ENCODE results near the gene KLK8. TPM values are rescaled to one million over a fixed set of nuclear protein-coding genes. Genes with fewer than 3 reads are reported as not detected.

Gene KLK8
- total and polyA plus RNA-seq, 2 of the 13 experiments (the other 11 are each of a cell fraction or from before 2014, with no cell fraction given), result not detected

GRCh38 chr19:51025401-51025800, 24.0 kb upstream of the KLK8 start:
- no TSS peak for BruUV-seq (replicated peaks)
- no peaks in the 10 kb centered on the region for H4K20me1 ChIP-seq (ENCODE audit: insufficient read depth, low read length)
- ChIA-PET POLR2A (no interaction called here), CTCF (ENCODE audit: low intra/inter-chr PET ratio, low total read pairs) (no interaction called here)
- no peaks in the 10 kb centered on the region for H3K4me1 ChIP-seq (ENCODE audit: insufficient read depth, low read length)
- no peak overlapping the region for H2AFZ ChIP-seq (ENCODE audit: low read length)
- TF ChIP-seq ZSCAN30 (CRISPR knock-in tag; IDR thresholded peaks at IDR 0.05), result no peak
- TF ChIP-seq MEIS1 (CRISPR knock-in tag; IDR thresholded peaks at IDR 0.05; ENCODE audit: borderline replicate concordance), result no peak
- no peak for TF ChIP-seq ARID5B (CRISPR knock-in tag; IDR thresholded peaks at IDR 0.05)
- no peak for TF ChIP-seq PAWR (CRISPR knock-in tag; IDR thresholded peaks at IDR 0.05; ENCODE audit: borderline replicate concordance)
- no peak for TF ChIP-seq CBX1 (IDR thresholded peaks at IDR 0.05; ENCODE audit: low read depth)
- TF ChIP-seq HMGXB4 (CRISPR knock-in tag; IDR thresholded peaks at IDR 0.05; ENCODE audit: borderline replicate concordance in 1 of 2, low read depth in 1 of 2), result no peak
- no peak for TF ChIP-seq ZNF224 (CRISPR knock-in tag; IDR thresholded peaks at IDR 0.05)
- TF ChIP-seq HNRNPL (IDR thresholded peaks at IDR 0.05; ENCODE audit: low read depth, low read length), result no peak
- TF ChIP-seq PCBP1 (IDR thresholded peaks at IDR 0.05; ENCODE audit: borderline replicate concordance, low read depth, low read length), result no peak
- no peak for TF ChIP-seq HNF4A (CRISPR knock-in tag; IDR thresholded peaks at IDR 0.05)
- no peak for TF ChIP-seq MAX (IDR thresholded peaks at IDR 0.05)
- no peak for TF ChIP-seq KMT2B (CRISPR knock-in tag; IDR thresholded peaks at IDR 0.05)
- TF ChIP-seq FOXA1 (IDR thresholded peaks at IDR 0.05), result no peak
- no peak for TF ChIP-seq FOXA1 (CRISPR knock-in tag; IDR thresholded peaks at IDR 0.05)
- no peak for TF ChIP-seq ZNF256 (CRISPR knock-in tag; conservative IDR thresholded peaks at IDR 0.05)
- TF ChIP-seq JDP2 (CRISPR knock-in tag; IDR thresholded peaks at IDR 0.05; ENCODE audit: borderline replicate concordance), result no peak
- TF ChIP-seq NFE2L2 (IDR thresholded peaks at IDR 0.05; ENCODE audit: low read length), result no peak
- H3K4me2 ChIP-seq (ENCODE audit: low read depth, low read length), result no peak overlapping the region
- intact Hi-C loops (cut with micrococcal nuclease; ENCODE audit: unreplicated experiment) (no loop called here), in situ Hi-C loops (cut with HindIII; ENCODE audit: extremely low pct_ligation_motif_present, low pct_unique_long_range_greater_than_20kb) (no loop called here)
- WGBS (ENCODE audit: low lambda C conversion rate), result 0% methylated on average over 1 of the region's 6 CpGs
- H3K79me2 ChIP-seq (ENCODE audit: insufficient read depth, low read length), result no peaks in the 10 kb centered on the region
- no peak overlapping the region for H3K27ac ChIP-seq (ENCODE audit: extremely low read length, insufficient read depth, low read length)
- H3K36me3 ChIP-seq (replicated peaks in 1 of 2; ENCODE audit: control insufficient read depth in 1 of 2, insufficient read depth in 2 of 2, low read length in 2 of 2), result no peaks in the 10 kb centered on the region
- no peak overlapping the region for H3K9ac ChIP-seq (ENCODE audit: insufficient read depth, low read depth, low read length)
- DNase-seq (ENCODE audit: low spot score), result no peak
- H3K9me3 ChIP-seq (ENCODE audit: low read length), result no peaks in the 10 kb centered on the region
- peaks cover 14 to 50% of the 10 kb centered on the region in 2 experiments; a peak in 4 of 5 replicates for H3K27me3 ChIP-seq (ENCODE audit: control insufficient read depth in 1 of 2, insufficient read depth in 2 of 2, low read length in 2 of 2)
- no peak for FAIRE-seq
- no peak overlapping the region for H3K4me3 ChIP-seq (replicated peaks in 1 of 3; ENCODE audit: insufficient read depth in 1 of 3, low read depth in 2 of 3, low read length in 3 of 3)
- ATAC-seq, result no peak

Measured in HepG2 (cell line).